ENCODE data around the gene ARHGEF5.

DNA sequence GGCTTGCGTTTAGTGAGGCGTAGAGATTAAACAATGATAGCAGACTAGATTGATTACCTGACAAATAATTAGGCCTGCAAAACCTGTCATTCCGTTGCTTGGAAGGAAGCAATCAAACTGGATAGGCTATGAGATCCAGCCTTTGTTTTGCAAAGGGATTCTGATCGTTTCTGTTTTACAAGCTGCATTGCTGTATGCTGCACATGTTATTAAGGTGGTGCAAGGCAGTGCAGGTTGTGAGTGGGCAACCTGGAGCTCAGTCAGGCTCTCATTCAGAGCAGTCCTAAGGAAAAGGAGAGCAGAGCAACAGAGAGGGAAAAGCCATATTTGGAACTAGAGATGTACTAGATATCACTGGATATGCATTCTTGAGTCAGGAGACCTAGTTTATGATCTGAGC lies 55.2 kb downstream of the ARHGEF5 start:
- TF ChIP-seq, protein P1, sequence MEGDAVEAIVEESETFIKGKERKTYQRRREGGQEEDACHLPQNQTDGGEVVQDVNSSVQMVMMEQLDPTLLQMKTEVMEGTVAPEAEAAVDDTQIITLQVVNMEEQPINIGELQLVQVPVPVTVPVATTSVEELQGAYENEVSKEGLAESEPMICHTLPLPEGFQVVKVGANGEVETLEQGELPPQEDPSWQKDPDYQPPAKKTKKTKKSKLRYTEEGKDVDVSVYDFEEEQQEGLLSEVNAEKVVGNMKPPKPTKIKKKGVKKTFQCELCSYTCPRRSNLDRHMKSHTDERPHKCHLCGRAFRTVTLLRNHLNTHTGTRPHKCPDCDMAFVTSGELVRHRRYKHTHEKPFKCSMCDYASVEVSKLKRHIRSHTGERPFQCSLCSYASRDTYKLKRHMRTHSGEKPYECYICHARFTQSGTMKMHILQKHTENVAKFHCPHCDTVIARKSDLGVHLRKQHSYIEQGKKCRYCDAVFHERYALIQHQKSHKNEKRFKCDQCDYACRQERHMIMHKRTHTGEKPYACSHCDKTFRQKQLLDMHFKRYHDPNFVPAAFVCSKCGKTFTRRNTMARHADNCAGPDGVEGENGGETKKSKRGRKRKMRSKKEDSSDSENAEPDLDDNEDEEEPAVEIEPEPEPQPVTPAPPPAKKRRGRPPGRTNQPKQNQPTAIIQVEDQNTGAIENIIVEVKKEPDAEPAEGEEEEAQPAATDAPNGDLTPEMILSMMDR (IDR thresholded peaks at IDR 0.05; ENCODE audit: poor library complexity): no peak
- TF ChIP-seq EZH2phosphoT487 (IDR thresholded peaks at IDR 0.05; ENCODE audit: low read depth, severe bottlenecking, unreplicated experiment) (no peak), EZH2 (IDR thresholded peaks at IDR 0.05; ENCODE audit: borderline replicate concordance) (no peak)
